Loucy (cell line): ENCODE measurements around the gene DPRX.

ENCODE experiments used
- EZH2phosphoT487 ChIP-seq: fragments of 200-600 bp; IDR thresholded peaks from 2 replicates; pipeline ENCODE4 v1.6.1; 2018; ENCODE audit warnings: antibody characterized with exemption, mild to moderate bottlenecking, moderate library complexity, borderline replicate concordance
- TF ChIP-seq, protein P1 (sequence below): fragments of 200-600 bp; sonication (generic); conservative IDR thresholded peaks from 2 replicates; pipeline ENCODE4 v1.5.1; 2014; ENCODE audit warnings: mild to moderate bottlenecking, antibody characterized with exemption, low read length

DNA sequence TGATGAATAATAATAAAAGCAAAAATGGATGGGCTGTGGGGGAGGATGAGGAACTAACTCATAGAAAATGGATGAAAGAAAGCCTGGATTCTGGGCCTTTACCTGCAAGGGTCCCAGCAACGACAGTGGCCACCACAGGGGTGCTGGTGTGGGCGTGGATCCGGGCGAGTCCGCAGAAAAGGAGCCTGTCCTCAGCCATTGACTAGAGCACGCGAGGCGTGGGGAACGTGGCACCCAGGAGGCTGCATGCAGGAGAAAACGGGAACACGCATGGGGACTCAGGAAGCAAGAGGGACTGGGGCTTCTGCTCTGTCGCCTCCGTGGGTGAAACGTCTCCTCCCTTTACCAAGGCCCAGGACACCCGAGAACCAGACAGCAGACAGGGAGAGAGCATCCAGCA, 25.8 kb upstream of the DPRX start:
- TF ChIP-seq, protein P1, sequence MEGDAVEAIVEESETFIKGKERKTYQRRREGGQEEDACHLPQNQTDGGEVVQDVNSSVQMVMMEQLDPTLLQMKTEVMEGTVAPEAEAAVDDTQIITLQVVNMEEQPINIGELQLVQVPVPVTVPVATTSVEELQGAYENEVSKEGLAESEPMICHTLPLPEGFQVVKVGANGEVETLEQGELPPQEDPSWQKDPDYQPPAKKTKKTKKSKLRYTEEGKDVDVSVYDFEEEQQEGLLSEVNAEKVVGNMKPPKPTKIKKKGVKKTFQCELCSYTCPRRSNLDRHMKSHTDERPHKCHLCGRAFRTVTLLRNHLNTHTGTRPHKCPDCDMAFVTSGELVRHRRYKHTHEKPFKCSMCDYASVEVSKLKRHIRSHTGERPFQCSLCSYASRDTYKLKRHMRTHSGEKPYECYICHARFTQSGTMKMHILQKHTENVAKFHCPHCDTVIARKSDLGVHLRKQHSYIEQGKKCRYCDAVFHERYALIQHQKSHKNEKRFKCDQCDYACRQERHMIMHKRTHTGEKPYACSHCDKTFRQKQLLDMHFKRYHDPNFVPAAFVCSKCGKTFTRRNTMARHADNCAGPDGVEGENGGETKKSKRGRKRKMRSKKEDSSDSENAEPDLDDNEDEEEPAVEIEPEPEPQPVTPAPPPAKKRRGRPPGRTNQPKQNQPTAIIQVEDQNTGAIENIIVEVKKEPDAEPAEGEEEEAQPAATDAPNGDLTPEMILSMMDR, result no peak
- no peak for TF ChIP-seq EZH2phosphoT487
